H1 (cell line): ENCODE data around the gene AMN1. TPM values are rescaled to one million over a fixed set of nuclear protein-coding genes. Genes with fewer than 3 reads are reported as not detected.
A peak's percentile ranks its signal among the peaks of the same experiment; 100 is the strongest.

Experiments used
- CTCF ChIA-PET: fragments of 300-600 bp; sonication (Branson Sonifier 250); formaldehyde crosslinking; loops from one replicate; lab custom pipeline; 2021; ENCODE audit not compliant: partially characterized antibody; lab: Charles Lee
- POLR2A ChIA-PET: fragments of 300-600 bp; sonication (Branson Sonifier 250); formaldehyde crosslinking; loops from one replicate; lab custom pipeline; 2021; ENCODE audit warnings: inconsistent platforms; ENCODE audit not compliant: partially characterized antibody; lab: Charles Lee
- DNase-seq, 2 experiments: peaks; one replicate each; pipeline versions ENCODE4 v3.0.0 to v3.0.0-alpha.2; 2010 to 2022; ENCODE audit warnings: low spot score in 2 of 2, low read depth in 1 of 2, mixed read lengths in 1 of 2
- FAIRE-seq: peaks from 2 replicates; lab custom pipeline; 2011; peaks lifted over from hg19 to GRCh38; lab: Jason Lieb, UNC
- H2AFZ ChIP-seq: 2 replicates; pipeline ENCODE4 v1.8.1; 2012; ENCODE audit warnings: low read length, inconsistent platforms
- H2AK5ac ChIP-seq: 2 replicates; pipeline ENCODE4 v1.6.1; 2013; ENCODE audit warnings: low read depth, low read length
- H2BK120ac ChIP-seq: replicated peaks from 2 replicates; pipeline ENCODE3; 2013; ENCODE audit warnings: low read depth, low read length, inconsistent platforms
- H2BK12ac ChIP-seq: 2 replicates; pipeline ENCODE4 v1.6.1; 2013; ENCODE audit warnings: low read depth, low read length
- H2BK15ac ChIP-seq: 2 replicates; pipeline ENCODE4 v1.6.1; 2013; ENCODE audit warnings: low read length
- H2BK20ac ChIP-seq: 2 replicates; pipeline ENCODE4 v1.6.1; 2013; ENCODE audit warnings: low read length
- H2BK5ac ChIP-seq: 2 replicates; pipeline ENCODE4 v1.6.1; 2013; ENCODE audit warnings: low read depth, low read length
- H3K14ac ChIP-seq: 2 replicates; pipeline ENCODE4 v1.6.1; 2013; ENCODE audit warnings: inconsistent platforms; ENCODE audit not compliant: insufficient read length
- H3K18ac ChIP-seq: 2 replicates; pipeline ENCODE4 v1.6.1; 2013; ENCODE audit warnings: low read length; ENCODE audit errors: extremely low read depth
- H3K23ac ChIP-seq: 2 replicates; pipeline ENCODE4 v1.6.1; 2013; ENCODE audit warnings: inconsistent platforms; ENCODE audit not compliant: insufficient read length
- H3K23me2 ChIP-seq: 2 replicates; pipeline ENCODE4 v1.6.1; 2013; ENCODE audit warnings: low read depth, low read length
- H3K27ac ChIP-seq: 2 replicates; pipeline ENCODE4 v1.6.1; 2011; ENCODE audit warnings: low read depth, low read length, inconsistent platforms
- H3K27me3 ChIP-seq, 4 experiments: replicated peaks in 1 of 4; 1 replicate in 1 of 4; 2 replicates in 3 of 4; pipeline versions ENCODE4 v1.6.1 to v1.8.1; 2011 to 2013; ENCODE audit warnings: low read length in 3 of 4, mild to moderate bottlenecking in 3 of 4, inconsistent platforms in 2 of 4, mixed read lengths in 2 of 4, moderate library complexity in 1 of 4; ENCODE audit not compliant: control insufficient read depth in 3 of 4, insufficient read depth in 3 of 4; ENCODE audit errors: extremely low read depth in 1 of 4
- H3K36me3 ChIP-seq, 4 experiments: 2 replicates each; pipeline versions ENCODE4 v1.6.1 to v1.8.1; 2011 to 2013; ENCODE audit warnings: mild to moderate bottlenecking in 4 of 4, low read length in 3 of 4, moderate library complexity in 2 of 4, control low read depth in 1 of 4, inconsistent platforms in 1 of 4; ENCODE audit not compliant: insufficient read depth in 4 of 4, control insufficient read depth in 2 of 4
- H3K4ac ChIP-seq: replicated peaks from 2 replicates; pipeline ENCODE3; 2013; ENCODE audit warnings: low read length, low read depth, mixed read lengths, inconsistent platforms; ENCODE audit not compliant: insufficient read length
- H3K4me1 ChIP-seq, 4 experiments: replicated peaks in 1 of 4; 1 replicate in 1 of 4; 2 replicates in 3 of 4; pipeline versions ENCODE4 v1.6.1 to v1.8.1; 2011 to 2013; ENCODE audit warnings: low read length in 3 of 4, inconsistent platforms in 2 of 4, mixed read lengths in 1 of 4; ENCODE audit not compliant: insufficient read depth in 4 of 4, control insufficient read depth in 3 of 4
- H3K4me2 ChIP-seq, 2 experiments: 2 replicates each; pipeline versions ENCODE4 v1.6.1 to v1.8.1; 2011 to 2013; ENCODE audit warnings: low read depth in 2 of 2, low read length in 2 of 2, control low read depth in 1 of 2, inconsistent platforms in 1 of 2, mild to moderate bottlenecking in 1 of 2; ENCODE audit not compliant: insufficient read depth in 1 of 2
- H3K4me3 ChIP-seq, 4 experiments: fragments of 200-600, 300-600 bp in 1 of 4; sonication (generic), shearing (Covaris generic), sonication (Bioruptor Twin) in 1 of 4; 2 replicates each; pipeline versions ENCODE4 v1.5.1 to v1.8.1; 2011 to 2016; ENCODE audit warnings: low read length in 4 of 4, low read depth in 3 of 4, control low read depth in 2 of 4, inconsistent platforms in 2 of 4, mild to moderate bottlenecking in 2 of 4, mixed read lengths in 1 of 4, moderate library complexity in 1 of 4; ENCODE audit not compliant: insufficient read depth in 2 of 4; ENCODE audit errors: extremely low read depth in 1 of 4
- H3K56ac ChIP-seq: replicated peaks from 2 replicates; pipeline ENCODE3; 2013; ENCODE audit warnings: low read depth, mild to moderate bottlenecking, mixed read lengths, low read length, inconsistent platforms; ENCODE audit not compliant: insufficient read length
- H3K79me1 ChIP-seq: 2 replicates; pipeline ENCODE4 v1.6.1; 2013; ENCODE audit warnings: low read depth, low read length, control low read depth
- H3K79me2 ChIP-seq, 2 experiments: 2 replicates each; pipeline versions ENCODE4 v1.6.1 to v1.8.1; 2012 to 2013; ENCODE audit warnings: low read length in 2 of 2, mild to moderate bottlenecking in 2 of 2, inconsistent platforms in 1 of 2; ENCODE audit not compliant: insufficient read depth in 2 of 2, control insufficient read depth in 1 of 2
- H3K9ac ChIP-seq, 4 experiments: replicated peaks in 1 of 4; 1 replicate in 1 of 4; 2 replicates in 3 of 4; pipeline versions ENCODE4 v1.6.1 to v1.8.1; 2011 to 2013; ENCODE audit warnings: low read depth in 3 of 4, low read length in 3 of 4, control low read depth in 2 of 4, mild to moderate bottlenecking in 2 of 4, moderate library complexity in 2 of 4, inconsistent platforms in 1 of 4; ENCODE audit errors: extremely low read depth in 1 of 4
- H3K9me3 ChIP-seq, 2 experiments: 2 replicates each; pipeline versions ENCODE4 v1.6.1 to v1.8.1; 2012 to 2013; ENCODE audit warnings: mild to moderate bottlenecking in 2 of 2, moderate library complexity in 2 of 2, control low read depth in 1 of 2, inconsistent platforms in 1 of 2, low read depth in 1 of 2, low read length in 1 of 2, mixed read lengths in 1 of 2; ENCODE audit not compliant: insufficient read depth in 2 of 2
- H4K20me1 ChIP-seq, 2 experiments: replicated peaks in 1 of 2; 2 replicates each; pipeline versions ENCODE3 to v1.8.1; 2011 to 2013; ENCODE audit warnings: inconsistent platforms in 2 of 2, low read length in 2 of 2, mild to moderate bottlenecking in 1 of 2; ENCODE audit not compliant: insufficient read depth in 2 of 2, control insufficient read depth in 1 of 2
- H4K5ac ChIP-seq: 2 replicates; pipeline ENCODE4 v1.6.1; 2013; ENCODE audit warnings: low read length, low read depth, mixed read lengths, inconsistent platforms; ENCODE audit not compliant: insufficient read length
- H4K8ac ChIP-seq: 2 replicates; pipeline ENCODE4 v1.8.0; 2013; ENCODE audit warnings: mild to moderate bottlenecking, moderate library complexity, low read length, inconsistent platforms; ENCODE audit not compliant: insufficient read depth; ENCODE audit errors: extremely low read depth
- H4K91ac ChIP-seq: replicated peaks from 2 replicates; pipeline ENCODE3; 2013; ENCODE audit warnings: low read length, mixed read lengths, inconsistent platforms; ENCODE audit not compliant: insufficient read length
- BRCA1 ChIP-seq: IDR thresholded peaks from 2 replicates; pipeline ENCODE4 v1.6.1; 2012; ENCODE audit warnings: low read depth, low read length, improper control_type of control experiment
- CEBPB ChIP-seq: IDR thresholded peaks from 2 replicates; pipeline ENCODE4 v1.6.1; 2012; ENCODE audit warnings: low read depth, low read length
- CHD2 ChIP-seq: IDR thresholded peaks from 2 replicates; pipeline ENCODE4 v1.6.1; 2012; ENCODE audit warnings: low read length, improper control_type of control experiment
- CREB1 ChIP-seq: IDR thresholded peaks from 2 replicates; pipeline ENCODE4 v1.6.1; 2012; ENCODE audit warnings: inconsistent platforms
- EGR1 ChIP-seq: IDR thresholded peaks from 2 replicates; pipeline ENCODE4 v1.6.1; 2011; ENCODE audit warnings: low read depth, low read length, borderline replicate concordance
- GTF2F1 ChIP-seq: IDR thresholded peaks from 2 replicates; pipeline ENCODE4 v1.6.1; 2012; ENCODE audit warnings: low read depth, low read length, improper control_type of control experiment, borderline replicate concordance
- HDAC2 ChIP-seq, 2 experiments: fragments of 300-600 bp in 1 of 2; sonication (generic) in 1 of 2; IDR thresholded peaks; 2 replicates each; pipeline ENCODE4 v1.6.1; 2011 to 2012; ENCODE audit warnings: low read depth in 2 of 2, low read length in 2 of 2, mild to moderate bottlenecking in 2 of 2, moderate library complexity in 2 of 2, borderline replicate concordance in 1 of 2, inconsistent platforms in 1 of 2
- JUN ChIP-seq: IDR thresholded peaks from 2 replicates; pipeline ENCODE4 v1.6.1; 2011; ENCODE audit warnings: low read depth, mild to moderate bottlenecking, improper control_type of control experiment, low read length
- POLR2AphosphoS5 ChIP-seq: IDR thresholded peaks from 2 replicates; pipeline ENCODE4 v1.6.1; 2011; ENCODE audit warnings: low read depth, low read length
- POU5F1 ChIP-seq: IDR thresholded peaks from 2 replicates; pipeline ENCODE4 v1.6.1; 2011; ENCODE audit warnings: low read depth, mild to moderate bottlenecking, low read length, moderate library complexity
- RAD21 ChIP-seq, 2 experiments: IDR thresholded peaks in 1 of 2; conservative IDR thresholded peaks in 1 of 2; 2 replicates each; pipeline ENCODE4 v1.6.1; 2011; ENCODE audit warnings: low read depth in 2 of 2, low read length in 2 of 2, improper control_type of control experiment in 1 of 2, inconsistent platforms in 1 of 2, mild to moderate bottlenecking in 1 of 2, moderate library complexity in 1 of 2
- SUZ12 ChIP-seq: fragments of 200-600 bp; sonication (generic); IDR thresholded peaks from 2 replicates; pipeline ENCODE4 v1.6.1; 2012; ENCODE audit warnings: mild to moderate bottlenecking, inconsistent platforms, low read length, moderate library complexity, mixed read lengths
- TAF1 ChIP-seq: IDR thresholded peaks from 2 replicates; pipeline ENCODE4 v1.6.1; 2011; ENCODE audit warnings: mild to moderate bottlenecking, low read depth, low read length
- USF2 ChIP-seq: IDR thresholded peaks from 2 replicates; pipeline ENCODE4 v1.6.1; 2011; ENCODE audit warnings: low read length, improper control_type of control experiment
- WGBS, 2 experiments: shearing (Covaris generic) in 1 of 2; methylation state at CpG; one replicate each; pipeline versions ENCODE4 v1.1.6 to v1.1.7; 2013 to 2015; ENCODE audit warnings: low lambda C conversion rate in 2 of 2, mixed read lengths in 2 of 2, inconsistent platforms in 1 of 2, low coverage in 1 of 2, missing lambda C conversion rate in 1 of 2; ENCODE audit not compliant: insufficient replicate concordance in 2 of 2, insufficient coverage in 1 of 2, insufficient read length in 1 of 2; ENCODE audit errors: extremely low coverage in 1 of 2, missing lambda C conversion rate in 1 of 2; 5-methylcytosine and 5-hydroxymethylcytosine counted together
- polyA plus RNA-seq, 7 experiments: library from polyadenylated mRNA; depleted of rRNA in 3 of 7; stranded (reverse) in 5 of 7; unstranded in 2 of 7; fragments of >200 nt in 5 of 7; fragments of 200-250 nt in 2 of 7; gene quantifications; 1 replicate in 5 of 7; 2 replicates in 1 of 7; 4 replicates in 1 of 7; pipeline versions ENCODE4 v1.2.1 to v1.2.3, GENCODE V29; 2011 to 2013; ENCODE audit warnings: missing spikeins in 2 of 7, mixed read lengths in 2 of 7
- total RNA-seq: library from RNA; stranded (reverse); fragmentation: NEBNext Ultra II Directional; extraction: Animal tissue kit (Norgen Biotek cat#: 25700); gene quantifications from 2 replicates; pipeline ENCODE4 v1.2.1, GENCODE V29; 2021

The AMN1 gene
- total and polyA plus RNA-seq, 2 of the 8 experiments (the other 6 are each of a cell fraction or from before 2014, with no cell fraction given) = 7.5 to 13.8 TPM

- DNase-seq (no peak), FAIRE-seq (no peak)
- 0 out of 2 replicates have a peak overlapping the region, but pooled peaks have one; percentile 39 for H2BK12ac ChIP-seq
- peak overlapping the region; percentile 81; the same call in 1 of the 2 replicates for H2BK15ac ChIP-seq
- H2BK120ac ChIP-seq = no peak overlapping the region
- H3K79me2 ChIP-seq = no peaks in the 10 kb centered on the region
- no peak overlapping the region for H2AK5ac ChIP-seq
- no peak overlapping the region for H3K4me2 ChIP-seq
- H3K36me3 ChIP-seq = no peaks in the 10 kb centered on the region
- H3K27me3 ChIP-seq = no peaks in the 10 kb centered on the region
- no peak overlapping the region for H3K56ac ChIP-seq
- no peak overlapping the region for H4K8ac ChIP-seq
- no peak overlapping the region for H2BK5ac ChIP-seq
- peaks cover 0 to 2% (median 1%) of the 10 kb centered on the region in 4 experiments; a peak in 4 of 7 replicates for H3K4me1 ChIP-seq
- no peaks in the 10 kb centered on the region for H3K9me3 ChIP-seq
- H3K14ac ChIP-seq = no peak overlapping the region
- H2AFZ ChIP-seq = peak overlapping the region; percentile 48; the same call in 1 of the 2 replicates
- no peaks in the 10 kb centered on the region for H4K20me1 ChIP-seq
- no peak overlapping the region for H3K4me3 ChIP-seq
- H4K5ac ChIP-seq = no peak overlapping the region
- POLR2A ChIA-PET = no interaction called here
- H4K91ac ChIP-seq = no peak overlapping the region
- H2BK20ac ChIP-seq = no peak overlapping the region; the same call in 1 of the 2 replicates
- CTCF ChIA-PET = interaction anchor here (0.6 to 1.7 kb wide), 7 partner anchors 8 to 90 kb away, joined by 3 to 7 read pairs (median 4); no protein-coding TSS in a partner anchor
- no peaks in the 10 kb centered on the region for H3K23me2 ChIP-seq
- 87% methylated on average over 4 of the region's 4 CpGs; no CpG with 5 or more reads in 1 of the 2 experiments for WGBS, 2 experiments
- no peaks in the 10 kb centered on the region for H3K79me1 ChIP-seq
- no peak overlapping the region for H3K4ac ChIP-seq
- H3K23ac ChIP-seq = no peak overlapping the region
- H3K18ac ChIP-seq = no peak overlapping the region
- no peak overlapping the region for H3K27ac ChIP-seq
- no peak overlapping the region for H3K9ac ChIP-seq
- no peak for TF ChIP-seq USF2
- TF ChIP-seq EGR1 = no peak
- no peak for TF ChIP-seq POU5F1
- no peak for TF ChIP-seq CREB1
- no peak for TF ChIP-seq GTF2F1
- no peak for TF ChIP-seq HDAC2 (IDR thresholded peaks at IDR 0.05; ENCODE audit: borderline replicate concordance in 1 of 2, low read depth in 2 of 2, low read length in 2 of 2)
- TF ChIP-seq BRCA1 = no peak
- no peak for TF ChIP-seq SUZ12
- no peak for TF ChIP-seq CHD2
- no peak for TF ChIP-seq POLR2AphosphoS5
- no peak for TF ChIP-seq RAD21 (IDR thresholded peaks at IDR 0.05 in 1 of 2, conservative IDR thresholded peaks at IDR 0.05 in 1 of 2; ENCODE audit: low read depth in 2 of 2, low read length in 2 of 2)
- TF ChIP-seq JUN = no peak
- no peak for TF ChIP-seq CEBPB
- TF ChIP-seq TAF1 = no peak
Observed at GRCh38 chr12:31772186-31772585, 43.4 kb upstream of the AMN1 start.
